Measurements from ENCODE around the gene COL25A1.

COL25A1 gene

DNA sequence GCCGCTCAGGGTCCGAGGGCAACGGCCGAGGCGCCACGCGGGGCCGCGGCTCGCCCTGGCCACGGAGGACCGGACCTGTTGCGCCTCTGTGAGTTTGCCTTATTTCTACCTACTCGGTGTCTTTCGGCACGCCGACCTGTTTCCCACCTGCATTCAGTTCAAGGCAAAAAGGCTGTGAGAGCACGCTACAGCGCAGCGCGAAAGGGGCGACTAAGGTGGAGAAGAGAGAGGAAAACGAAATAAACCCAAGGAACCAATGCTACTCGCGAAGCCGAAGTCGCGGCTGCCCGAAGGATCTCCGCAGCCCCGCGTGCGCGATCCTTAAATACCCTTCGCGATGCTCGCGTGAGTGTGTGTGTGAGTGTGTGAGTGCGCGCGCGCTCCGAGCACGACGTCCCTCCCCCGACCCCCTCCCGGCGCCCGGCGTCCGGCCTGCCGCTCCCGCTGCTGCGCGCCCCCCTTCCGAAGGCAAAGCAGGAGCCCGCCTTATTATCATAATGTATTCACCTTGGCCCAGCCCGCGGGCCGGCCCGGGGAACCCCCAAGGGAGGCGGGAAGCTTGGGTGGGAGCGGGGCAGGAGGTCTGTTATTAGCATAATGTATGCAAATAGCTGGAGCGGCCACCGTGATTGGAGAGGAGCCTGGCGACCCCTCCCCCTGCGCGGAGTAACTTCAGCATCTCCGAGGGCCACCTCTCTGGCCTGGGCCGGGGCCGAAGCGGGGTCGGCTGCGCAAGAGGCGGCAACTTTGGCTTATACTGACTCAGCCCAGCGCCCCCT is at the start of gene COL25A1:
TSS of gene COL25A1 (minus strand) at position 298 of the 779 bp plus-strand sequence.
- no peak for DNase-seq (ENCODE audit: low spot score)

DNA sequence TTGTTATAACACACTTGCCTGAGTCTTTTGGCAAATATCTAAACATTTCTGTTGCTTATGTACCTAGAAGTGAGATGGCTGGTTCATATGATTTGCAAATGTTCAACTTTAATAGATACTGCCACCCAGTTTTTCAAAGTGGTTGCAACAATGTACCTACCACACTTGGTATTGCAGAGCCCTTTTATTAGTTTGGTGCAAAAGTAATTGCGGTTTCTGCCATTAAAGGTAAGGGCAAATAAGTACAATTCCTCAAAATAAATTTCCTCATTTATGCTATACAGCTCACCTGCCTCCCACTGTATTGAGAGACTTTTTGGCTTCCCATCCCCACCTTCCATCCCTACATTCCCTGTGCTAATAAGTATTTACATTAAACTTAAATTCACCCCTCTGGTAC is 47.7 kb upstream of the COL25A1 start:
- no peak for DNase-seq (ENCODE audit: low spot score)

DNA sequence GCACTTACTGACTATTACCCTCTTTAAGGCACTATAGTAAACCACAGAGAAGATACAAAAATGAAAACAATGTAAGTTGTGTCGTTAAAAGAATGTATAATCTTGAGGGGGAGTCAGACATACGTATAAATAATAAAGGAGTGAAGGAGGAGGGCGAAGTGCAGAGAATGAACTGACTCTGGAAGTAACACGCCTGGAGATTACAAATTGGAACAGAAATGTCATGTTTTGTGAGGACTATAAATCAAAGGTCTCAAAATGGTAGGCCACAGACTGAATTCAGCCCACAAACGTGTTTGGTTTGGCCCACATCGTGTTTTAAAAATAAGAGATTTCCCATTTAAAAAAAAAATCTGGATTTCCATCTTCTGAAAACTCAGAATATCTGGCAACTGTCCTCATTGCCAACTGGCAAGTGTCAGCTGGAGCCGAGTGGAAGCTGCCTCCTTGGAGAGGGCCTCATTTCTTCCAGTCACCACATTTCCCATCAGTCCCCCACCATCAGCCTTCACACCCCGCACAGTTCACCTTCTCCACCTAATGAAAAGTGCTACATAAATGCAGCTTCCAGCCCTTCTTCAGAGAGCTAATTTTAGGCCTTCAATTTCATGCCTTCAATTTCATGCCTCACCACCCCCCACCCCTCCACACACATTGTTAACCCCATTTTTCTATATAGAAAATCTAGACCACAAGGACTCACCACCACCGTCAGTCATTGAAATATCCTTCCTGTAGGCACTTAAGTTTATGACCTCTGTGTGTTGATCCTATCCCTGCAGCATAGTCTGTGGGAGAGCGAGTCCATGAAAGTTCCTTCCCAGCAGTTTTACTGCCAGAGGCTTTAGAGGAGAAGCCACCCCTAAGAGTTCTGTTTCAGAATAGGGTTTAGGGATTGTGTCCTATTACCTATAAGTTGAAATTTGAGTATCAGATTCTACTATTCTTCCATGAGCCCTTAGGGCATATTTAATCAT is 32.0 kb upstream of the COL25A1 start:
- no peak for DNase-seq (ENCODE audit: low spot score)

DNA sequence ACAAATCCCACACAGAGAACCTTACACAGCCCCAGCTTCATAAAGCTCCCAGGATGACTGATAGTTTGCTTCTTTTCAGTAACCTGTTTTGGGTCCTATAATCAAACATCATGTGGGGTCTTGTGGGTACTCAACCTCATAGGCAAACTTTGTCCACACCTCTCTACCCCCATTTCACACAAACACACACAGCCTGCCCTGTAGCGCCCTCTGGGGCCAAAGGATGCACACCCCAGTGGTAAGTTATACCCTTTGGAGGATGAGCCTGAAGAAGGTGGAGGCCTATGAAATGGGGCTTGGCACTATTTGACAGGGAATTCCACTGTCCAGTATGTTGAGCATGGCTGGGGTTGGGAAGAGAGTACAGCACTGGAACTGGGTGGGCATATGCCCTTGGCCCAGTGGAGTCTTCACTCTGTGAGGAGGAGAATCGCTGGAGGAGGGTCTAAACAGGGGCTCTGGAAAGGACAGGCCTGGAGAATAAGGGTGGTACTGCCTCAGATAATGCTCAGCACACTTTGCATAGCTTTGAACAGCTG is 30.5 kb upstream of the COL25A1 start:
- DNase-seq (ENCODE audit: low spot score) = no peak

DNA sequence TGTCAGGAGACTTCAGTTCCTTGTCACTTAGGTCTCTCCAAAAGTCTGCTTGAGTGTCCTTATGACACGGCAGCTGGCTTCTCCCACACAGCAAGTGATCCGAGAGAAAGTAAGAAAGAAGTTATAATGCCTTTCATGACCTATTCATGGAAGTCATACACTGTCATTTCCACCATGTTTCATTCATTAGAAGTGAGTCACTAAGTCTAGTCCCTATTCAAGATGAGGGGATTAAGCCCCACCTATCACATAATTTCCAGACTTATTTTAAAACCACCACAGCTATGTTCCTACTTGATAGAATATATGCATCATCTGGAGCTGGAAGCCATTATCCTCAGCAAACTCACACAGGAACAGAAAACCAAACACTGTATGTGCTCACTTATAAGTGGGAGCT is 25.2 kb upstream of the COL25A1 start:
- no peak for DNase-seq (ENCODE audit: low spot score)

DNA sequence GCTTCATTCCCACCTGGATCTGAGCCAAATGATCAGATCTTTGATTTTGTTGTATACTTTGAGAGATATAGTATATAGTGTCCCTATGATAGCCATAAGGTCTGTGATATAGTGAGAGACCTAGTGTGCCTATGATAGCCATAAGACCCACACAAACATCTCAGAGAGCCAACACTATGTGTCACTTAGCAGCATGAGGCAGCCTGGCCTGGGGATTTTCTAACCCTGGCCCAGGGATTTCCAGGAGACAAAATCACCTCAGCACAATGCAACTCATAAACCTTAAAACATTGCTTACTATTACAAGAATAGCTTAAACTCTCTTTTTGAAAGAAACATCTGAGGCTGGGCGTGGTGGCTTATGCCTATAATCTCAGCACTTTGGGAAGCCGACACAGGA is 23.2 kb upstream of the COL25A1 start:
- DNase-seq (ENCODE audit: low spot score) = no peak

DNA sequence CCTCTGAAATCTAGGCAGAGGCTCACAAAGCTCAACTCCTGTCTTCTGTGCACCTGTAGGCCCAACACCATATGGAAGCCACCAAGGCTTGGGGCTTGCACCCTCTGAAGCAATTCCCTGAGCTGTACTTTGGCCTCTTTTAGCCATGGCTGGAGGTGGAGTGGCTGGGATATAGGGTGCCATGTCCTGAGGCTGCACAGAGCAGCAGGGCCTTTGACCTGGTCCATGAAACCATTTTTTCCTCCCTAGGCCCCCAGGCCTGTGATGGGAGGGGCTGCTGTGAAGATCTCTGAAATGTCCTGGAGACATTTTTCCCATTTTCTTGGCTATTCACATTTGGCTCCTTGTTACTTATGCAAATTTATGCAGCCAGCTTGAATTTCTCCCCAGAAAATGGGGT is 20.9 kb upstream of the COL25A1 start:
- no peak for DNase-seq (ENCODE audit: low spot score)

DNA sequence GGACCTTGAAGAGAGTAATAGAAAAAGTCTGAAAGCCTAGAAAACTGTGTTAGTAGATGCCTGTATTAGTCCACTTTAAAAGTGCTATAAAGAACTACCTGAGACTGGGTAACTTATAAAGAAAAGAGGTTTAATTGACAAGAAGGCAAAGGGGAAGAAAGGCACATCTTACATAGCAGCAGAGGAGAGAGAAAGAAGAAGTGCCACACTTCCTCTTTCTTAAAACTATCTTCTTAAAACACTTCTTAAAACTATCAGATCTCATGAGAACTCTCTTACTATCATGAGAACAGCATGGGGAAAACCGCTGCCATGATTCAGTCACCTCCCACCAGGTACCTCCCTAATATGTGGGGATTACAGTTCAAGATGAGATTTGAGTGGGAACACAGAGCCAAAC is 18.8 kb upstream of the COL25A1 start:
- DNase-seq (ENCODE audit: low spot score) = no peak

DNA sequence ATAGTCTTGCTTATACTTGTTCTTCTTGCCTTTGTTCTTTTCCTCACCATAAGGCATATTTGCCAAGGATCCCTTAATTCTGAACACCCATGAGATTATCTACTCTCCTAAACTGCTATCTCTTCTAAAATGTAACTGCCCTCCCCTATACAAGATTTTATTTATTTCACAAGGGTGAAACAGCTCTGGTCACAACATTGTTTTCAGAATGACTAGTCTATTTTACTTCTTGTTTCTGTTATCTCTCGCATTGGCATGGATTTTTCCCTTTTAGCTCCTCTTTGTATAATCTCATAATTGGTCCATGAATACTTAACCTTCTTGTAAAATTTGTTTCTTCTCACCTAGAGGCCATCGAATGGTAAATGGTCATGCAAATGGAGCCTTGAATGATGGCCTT is 17.2 kb upstream of the COL25A1 start:
- DNase-seq (ENCODE audit: low spot score) = no peak

DNA sequence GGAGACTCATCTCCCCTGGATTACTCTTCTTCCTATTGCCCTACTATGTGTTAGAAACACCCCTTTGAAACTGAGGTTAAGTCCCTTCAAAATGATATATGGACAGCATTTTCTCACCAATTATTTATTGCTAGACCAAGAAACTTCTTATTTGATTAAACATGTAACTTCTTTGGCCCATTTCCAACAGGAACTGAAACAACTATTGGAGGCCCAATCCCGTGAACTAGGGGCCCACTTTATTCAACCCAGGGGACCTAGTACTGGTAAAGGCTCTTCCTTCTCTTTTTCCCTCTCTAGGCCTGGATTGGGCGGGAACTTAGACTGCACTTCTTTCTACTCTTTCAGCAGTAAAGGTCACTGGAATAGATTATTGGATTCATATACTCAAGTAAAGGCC is 16.7 kb upstream of the COL25A1 start:
- no peak for DNase-seq (ENCODE audit: low spot score)

DNA sequence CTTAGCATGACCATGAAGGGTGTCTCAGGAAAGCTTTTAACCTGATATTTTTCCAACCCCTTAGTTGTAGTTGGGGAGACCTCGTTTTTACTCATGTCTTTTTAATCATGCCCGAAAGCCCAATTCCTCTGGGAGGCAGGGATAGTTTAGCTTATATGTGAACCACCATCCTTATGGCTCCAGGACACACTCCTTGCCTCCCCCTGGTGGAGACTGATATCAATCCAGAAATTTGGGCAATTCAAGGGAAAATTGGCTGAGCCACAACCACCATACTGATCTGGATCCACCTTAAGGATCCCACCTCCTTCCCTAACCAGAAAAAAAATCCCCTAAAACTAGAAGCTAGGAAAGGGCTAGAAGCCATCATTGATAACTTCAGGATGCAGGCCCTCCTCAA is 13.4 kb upstream of the COL25A1 start:
- DNase-seq (ENCODE audit: low spot score) = no peak

DNA sequence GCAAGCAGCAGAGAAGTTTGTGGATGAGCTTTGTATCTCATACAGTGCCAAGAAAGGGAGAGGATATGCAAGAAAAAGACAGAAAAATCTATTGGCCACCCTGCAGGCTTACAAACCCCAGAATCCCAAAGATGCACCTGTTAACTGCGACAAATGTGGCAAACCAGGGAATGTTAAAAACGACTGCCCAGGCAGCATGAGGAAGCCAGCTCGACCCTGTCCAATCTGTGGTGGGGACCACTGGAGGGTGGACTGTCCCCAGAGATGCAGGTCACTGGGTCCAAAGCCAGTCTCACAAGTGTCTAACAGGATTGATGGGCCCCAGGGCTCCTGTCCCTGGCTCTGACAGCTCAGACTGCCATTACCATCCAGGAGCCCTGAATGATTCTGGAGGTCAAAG is 12.9 kb upstream of the COL25A1 start:
- DNase-seq (ENCODE audit: low spot score) = no peak

DNA sequence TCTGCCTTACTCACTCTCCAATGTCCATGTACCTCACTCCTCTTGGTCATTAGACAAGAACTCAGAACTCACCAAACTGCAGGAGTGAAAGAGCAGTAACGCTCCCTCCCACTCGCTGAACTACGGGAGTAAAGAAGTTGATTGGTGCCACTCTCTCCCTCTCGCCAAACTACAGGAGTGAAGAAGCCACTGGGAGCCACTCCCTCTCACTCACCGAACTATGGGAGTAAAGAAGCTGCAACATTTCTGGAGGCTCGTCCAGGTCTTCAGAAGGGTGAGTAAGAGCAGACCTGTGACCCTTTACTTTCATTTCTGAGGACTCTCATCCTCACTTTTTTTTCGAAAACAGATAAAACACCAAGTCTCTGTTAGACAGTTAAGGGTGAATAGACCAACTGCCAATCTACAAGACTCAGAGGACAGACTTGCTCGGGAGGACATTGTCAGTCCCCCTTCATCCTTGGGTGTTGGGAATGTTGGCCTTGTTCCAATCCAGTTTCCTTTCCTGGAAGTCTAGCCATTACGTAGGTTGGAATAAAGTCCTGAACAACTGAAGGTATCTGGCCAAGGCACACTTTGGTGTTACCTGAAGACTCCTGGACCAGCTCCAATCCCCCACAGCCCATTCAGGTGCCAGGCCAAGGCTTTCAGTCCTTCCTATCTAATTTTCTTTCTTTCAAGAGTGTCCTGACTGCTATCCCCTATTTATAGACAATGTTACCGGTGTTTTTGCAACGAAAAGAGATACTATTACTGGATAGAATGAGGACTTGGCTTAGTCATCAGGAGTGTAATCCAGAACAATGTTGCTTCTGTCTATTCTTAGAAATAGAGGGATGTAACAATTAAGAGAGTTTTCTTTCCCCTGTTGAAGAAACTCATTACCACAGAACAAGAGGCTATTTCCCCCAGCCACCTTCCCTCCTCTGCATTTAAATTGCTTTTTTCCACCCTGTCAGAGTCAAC is 11.0 kb upstream of the COL25A1 start:
- no peak for DNase-seq (ENCODE audit: low spot score)

DNA sequence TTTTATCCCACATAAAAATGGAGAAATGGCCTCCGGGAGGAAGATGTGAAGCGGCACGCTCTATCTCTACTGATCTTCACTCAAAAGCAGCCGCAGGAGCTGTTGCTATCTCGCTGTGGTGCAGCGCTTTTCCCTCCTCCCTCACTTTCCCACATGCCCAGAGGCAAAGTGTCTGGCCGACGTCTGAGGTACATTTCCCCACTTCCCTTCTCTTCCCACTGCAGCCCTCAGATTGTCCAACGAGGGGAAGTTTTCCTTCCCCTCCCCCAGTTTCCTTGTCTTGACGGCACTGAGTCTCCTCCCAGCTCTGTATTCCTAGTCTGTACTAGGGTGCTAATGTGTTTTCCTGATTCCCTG is 660 bp upstream of the COL25A1 start:
- DNase-seq (ENCODE audit: low spot score) = no peak

DNA sequence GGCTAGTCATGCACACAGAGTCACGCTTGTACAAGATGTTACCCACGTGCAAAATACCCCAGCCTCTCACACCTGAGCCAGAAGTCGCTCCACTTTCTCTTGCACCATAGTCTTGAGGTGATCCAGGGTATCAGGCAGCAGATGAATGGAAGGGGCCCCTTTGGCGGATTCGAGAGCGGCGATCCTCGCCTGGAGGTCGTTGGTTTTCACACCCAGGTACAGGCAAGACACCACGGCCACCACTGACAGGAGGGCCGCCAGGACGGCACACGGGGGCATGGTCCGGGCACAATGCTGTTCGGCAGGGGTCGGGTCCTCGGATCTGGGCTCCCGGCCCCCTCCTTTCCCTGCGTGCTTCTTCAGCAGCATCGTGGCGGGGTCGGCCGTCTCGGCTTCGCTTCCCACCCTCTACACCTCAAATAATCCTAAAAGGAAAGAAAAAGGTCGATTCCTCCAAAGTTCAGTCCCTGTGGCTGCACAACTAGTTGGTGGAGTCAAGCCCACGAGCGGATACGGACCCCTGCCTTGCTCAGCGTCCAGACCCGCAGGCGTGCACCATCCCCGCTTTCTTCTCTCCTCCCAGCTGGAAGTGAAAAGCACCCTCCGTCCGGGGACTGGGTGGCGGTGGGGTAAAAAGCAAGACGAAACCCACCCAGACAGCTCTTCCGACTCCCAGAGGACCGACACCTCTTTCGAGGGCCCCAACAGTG is 652 bp downstream of the COL25A1 start:
- DNase-seq (ENCODE audit: low spot score) = no peak

DNA sequence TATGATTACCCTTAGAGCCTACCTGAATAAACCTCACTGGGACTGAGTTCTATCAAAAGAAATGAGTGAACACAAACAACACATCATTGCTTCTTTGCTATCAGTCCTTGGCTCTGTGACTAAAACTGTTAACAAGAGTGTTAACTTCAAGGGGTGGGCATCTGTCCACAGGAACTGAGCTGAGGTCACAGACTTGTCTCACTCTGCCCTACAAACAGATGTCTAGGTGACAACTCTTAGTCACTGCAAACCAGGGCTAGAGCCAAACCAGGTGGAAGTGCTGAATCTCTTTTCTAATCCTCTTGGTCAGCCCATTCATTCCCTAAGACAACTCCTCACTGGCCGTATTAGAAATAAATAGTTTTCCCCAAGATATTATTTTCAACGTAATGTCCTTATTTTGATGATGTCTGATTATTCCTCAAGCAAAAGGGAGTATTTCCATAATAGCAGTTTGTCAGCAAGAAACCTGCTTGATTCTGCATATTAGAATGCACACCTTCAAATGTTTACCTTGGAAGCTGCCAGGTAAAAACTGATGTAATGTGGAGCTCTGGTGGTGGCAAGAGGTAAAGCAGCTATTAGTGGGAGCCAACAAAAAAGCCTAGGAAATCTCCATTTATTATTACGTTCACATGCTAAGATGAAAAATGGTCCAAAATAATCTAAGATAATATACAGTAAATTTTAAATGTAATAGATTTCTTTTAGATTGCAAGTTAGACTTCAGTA is 4.0 kb downstream of the COL25A1 start:
- no peak for DNase-seq (ENCODE audit: low spot score)

DNA sequence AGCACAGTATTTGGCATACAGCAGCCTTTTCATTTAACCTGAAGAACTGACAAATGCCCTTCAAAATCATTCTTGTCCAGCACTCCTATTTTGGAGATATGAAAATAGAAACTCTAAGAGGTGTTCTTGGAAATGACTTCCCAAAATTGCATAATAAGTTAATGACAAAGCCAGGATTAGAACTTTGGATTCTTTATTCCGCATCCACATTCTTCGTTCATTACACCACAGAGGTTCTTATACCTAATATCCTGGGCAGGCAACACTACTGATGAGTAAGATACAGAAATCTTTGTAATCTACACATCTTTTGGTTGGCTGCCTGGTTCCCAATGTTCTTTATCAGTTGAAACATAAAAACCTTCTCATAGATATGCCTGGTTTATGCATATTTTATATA is 5.9 kb downstream of the COL25A1 start:
- no peak for DNase-seq (ENCODE audit: low spot score)

DNA sequence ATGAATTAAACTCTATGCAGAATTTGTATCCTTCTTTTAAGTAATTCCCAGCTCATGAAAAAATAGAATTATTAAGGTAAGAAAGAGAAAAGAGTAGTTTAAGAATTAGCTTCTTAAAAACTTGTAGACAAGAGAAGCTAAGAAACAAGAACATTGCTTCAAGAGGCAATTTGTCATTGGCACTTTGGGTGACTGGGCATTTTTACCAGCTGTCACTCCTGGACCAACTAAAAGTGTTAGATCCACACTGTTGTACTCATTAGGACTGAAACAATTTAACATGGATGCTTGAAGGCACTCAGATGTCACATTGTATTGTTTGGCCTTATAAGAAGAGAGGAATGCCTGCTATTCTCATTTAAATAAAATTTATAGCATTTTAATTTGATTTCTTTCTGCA is 7.4 kb downstream of the COL25A1 start:
- DNase-seq (ENCODE audit: low spot score) = no peak

DNA sequence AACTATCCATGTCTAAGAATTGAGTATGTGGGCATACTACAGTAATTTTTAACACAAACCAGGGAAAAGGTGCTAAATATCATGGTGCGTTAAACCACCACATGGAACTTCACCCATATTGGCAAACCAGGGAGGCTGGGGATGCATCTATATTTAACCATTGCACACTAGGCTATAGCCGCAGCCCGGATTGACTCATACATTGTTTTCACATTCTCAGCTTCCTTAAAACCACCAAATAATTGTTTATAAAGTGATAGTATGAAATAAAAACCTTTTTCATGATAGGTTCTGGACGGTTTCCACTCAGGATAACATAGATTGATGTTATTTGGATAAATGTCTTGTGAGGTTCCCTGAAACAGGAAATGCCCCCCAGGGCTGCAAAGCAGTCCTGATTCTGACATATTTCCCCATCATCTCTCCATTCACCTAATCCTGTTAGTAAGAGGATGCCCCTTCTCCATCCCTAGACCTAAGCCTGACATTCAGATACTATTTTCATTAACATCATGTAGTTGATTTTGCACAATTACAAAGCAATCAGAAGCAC is 7.9 kb downstream of the COL25A1 start:
- DNase-seq (ENCODE audit: low spot score) = no peak

DNA sequence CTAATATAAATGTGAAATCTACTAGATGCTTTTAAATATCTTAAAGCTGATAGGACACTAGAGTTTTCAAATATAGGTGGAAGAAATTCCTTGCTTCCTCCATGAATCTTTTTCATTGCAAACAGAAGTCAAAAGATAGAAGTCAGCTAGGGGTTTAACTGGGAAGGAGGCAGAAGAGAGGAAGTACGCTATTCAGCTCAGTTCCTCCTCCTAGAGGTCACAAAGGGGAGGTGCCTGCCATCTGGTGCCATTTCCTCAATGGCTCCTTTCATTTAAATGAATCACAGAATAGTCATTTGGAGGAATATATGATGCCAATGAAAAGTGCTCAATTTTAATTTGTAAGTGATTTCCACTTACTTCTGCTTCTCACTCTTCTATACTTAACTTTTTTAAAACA is 8.5 kb downstream of the COL25A1 start:
- no peak for DNase-seq (ENCODE audit: low spot score)

Data from hematopoietic multipotent progenitor cell treated with erythropoietin and hydrocortisone succinate and interleukin-3 and kit ligand, for 15 days (in vitro differentiated cells).